ENCODE data around the gene CEACAM6.

DNA sequence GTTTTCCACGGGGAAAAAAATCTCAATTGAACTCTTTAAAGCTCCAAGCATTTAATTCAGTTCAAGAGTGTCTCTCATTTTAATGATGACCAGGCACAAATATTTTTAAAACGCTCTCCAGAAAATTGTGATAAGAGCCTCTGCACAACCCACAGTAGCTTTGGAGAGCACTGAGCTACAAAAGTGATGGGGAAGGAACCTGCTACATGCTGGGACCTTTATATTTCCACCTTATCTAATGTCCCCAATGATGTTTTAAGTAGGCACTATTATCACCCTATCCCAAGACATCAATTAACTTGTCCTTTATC, 14.1 kb upstream of the CEACAM6 start:
- TF ChIP-seq, protein P1, sequence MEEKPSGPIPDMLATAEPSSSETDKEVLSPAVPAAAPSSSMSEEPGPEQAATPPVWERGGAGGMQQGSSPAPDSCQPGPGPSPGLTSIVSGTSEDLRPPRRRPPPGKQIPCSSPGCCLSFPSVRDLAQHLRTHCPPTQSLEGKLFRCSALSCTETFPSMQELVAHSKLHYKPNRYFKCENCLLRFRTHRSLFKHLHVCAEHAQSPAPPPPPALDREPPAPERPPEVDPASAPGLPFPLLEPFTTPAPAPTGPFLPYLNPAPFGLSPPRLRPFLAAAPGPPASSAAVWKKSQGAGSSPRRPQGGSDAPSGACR (CRISPR knock-in tag; IDR thresholded peaks at IDR 0.05): no peak
- no peak for TF ChIP-seq SUZ12 (IDR thresholded peaks at IDR 0.05; ENCODE audit: low read depth, low read length)
- no peak for TF ChIP-seq POLR2A (IDR thresholded peaks at IDR 0.05; ENCODE audit: insufficient read depth in 1 of 2, low read depth in 2 of 2, low read length in 2 of 2)
- TF ChIP-seq SIN3A (IDR thresholded peaks at IDR 0.05; ENCODE audit: borderline replicate concordance, low read depth, low read length): no peak
- no peak for TF ChIP-seq TSC22D2 (CRISPR knock-in tag; IDR thresholded peaks at IDR 0.05; ENCODE audit: borderline replicate concordance)
- no peak for TF ChIP-seq ZSCAN22 (CRISPR knock-in tag; IDR thresholded peaks at IDR 0.05)
- TF ChIP-seq RFX5 (IDR thresholded peaks at IDR 0.05; ENCODE audit: low read depth, low read length): no peak
- no peak for TF ChIP-seq ZBTB21 (CRISPR knock-in tag; IDR thresholded peaks at IDR 0.05)
- TF ChIP-seq MTF2 (CRISPR knock-in tag; IDR thresholded peaks at IDR 0.05; ENCODE audit: borderline replicate concordance): no peak
